Activated CD4-positive, alpha-beta T cell treated with anti-CD3 and anti-CD28 coated beads for 48 hours (primary cell): ENCODE data around the gene COPRS.
"Not testable (repeated sequence)": the region's sequence is repeated elsewhere in the genome, so short reads cannot be mapped to it uniquely, and the experiment has no call there.

ENCODE experiments used
- DNase-seq: peaks from one replicate; pipeline ENCODE4 v3.0.0-alpha.2; 2020

The COPRS gene

DNA sequence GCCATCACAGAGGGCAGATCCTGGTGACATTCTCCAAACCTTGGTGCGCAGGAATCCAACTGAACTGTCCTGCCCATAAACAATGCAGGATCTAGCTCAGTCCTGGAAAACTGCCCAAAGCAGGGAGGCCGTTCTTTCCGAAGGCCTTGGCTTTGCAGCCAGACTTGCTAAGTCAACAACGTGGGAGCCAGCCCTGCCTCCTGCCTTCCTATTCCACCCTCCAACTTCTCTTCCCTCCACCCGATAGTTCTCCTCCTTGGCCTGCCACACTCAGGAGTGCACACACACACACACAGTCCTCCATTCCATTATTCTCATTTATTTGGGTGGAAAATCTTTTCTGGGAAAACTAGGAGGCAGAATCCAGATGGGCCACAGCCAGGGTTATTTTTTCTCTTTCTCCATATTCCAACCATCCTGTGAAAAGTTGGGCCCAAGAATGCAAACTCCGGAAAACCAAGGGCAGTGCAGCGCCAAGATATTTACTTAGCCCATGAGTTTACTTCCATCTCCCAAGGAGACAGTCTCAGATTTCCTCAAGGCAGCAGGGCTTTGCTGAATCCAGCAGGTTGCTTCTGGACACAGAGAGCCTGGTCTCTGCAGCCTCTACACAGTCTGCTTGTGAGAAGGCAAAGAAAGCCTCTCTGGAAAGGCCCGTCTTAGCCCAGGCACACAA, 15.8 kb downstream of the COPRS start:
- no peak for DNase-seq

GRCh38 chr17:31842195-31843069, 16.6 kb downstream of the COPRS start:
- DNase-seq = peak; percentile 74

DNA sequence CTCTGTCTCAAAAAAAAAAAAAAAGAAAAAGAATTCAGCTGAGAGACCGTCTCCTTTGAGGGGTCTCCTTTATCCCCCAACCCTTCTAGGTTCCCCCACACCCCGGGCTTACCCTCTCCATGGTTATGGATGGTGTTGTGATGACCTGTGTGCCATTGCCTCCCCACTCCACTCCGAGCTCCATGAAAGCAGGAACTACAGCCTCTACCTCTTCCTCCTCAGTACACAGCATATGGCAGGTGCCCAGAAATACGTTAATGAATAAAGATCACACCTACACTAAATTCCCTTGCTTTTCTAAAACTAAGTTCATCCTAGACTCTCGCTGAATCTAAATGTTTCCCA, 17.2 kb downstream of the COPRS start:
- DNase-seq = no peak

GRCh38 chr17:31838636-31839225, 20.3 kb downstream of the COPRS start:
- DNase-seq = no peak

DNA sequence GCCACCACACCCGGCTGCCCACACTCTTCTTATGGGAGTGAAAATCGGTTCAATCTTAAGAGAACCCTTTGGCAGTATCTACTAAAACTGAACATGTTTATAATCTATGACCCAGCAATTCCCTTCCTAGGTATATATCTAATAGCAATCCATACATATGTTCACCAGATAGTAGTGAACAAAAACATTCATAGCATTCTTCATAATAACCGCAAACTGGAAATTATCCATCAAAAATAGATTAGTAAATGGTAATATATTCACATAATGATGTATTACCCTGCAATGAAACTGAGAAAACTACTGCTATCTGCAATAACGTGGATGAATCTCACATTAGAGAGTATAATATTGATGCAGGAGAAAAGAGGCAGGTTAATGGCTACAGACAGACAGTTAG, 23.1 kb downstream of the COPRS start:
- DNase-seq = no peak

DNA sequence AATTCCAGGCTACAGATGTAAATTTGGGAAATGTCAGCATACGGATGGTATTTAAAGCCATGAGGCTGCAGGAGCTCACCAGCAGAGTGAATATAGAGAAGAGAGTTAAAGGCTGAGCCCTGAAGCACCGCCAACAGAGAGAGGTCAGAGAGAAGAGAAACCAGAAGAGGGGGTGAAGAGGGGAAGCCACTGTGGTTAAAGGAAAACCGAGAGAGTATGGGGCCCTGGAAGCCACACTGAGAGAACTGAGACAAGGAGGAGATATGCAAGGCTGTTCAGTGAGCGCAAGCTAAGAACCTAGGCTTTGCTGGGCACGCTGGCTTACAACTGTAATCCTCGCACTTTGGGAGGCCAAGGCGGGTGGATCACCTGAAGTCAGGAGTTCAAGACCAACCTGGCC, 24.6 kb downstream of the COPRS start:
- no peak for DNase-seq

GRCh38 chr17:31832746-31833145, 26.3 kb downstream of the COPRS start:
- no peak for DNase-seq

DNA sequence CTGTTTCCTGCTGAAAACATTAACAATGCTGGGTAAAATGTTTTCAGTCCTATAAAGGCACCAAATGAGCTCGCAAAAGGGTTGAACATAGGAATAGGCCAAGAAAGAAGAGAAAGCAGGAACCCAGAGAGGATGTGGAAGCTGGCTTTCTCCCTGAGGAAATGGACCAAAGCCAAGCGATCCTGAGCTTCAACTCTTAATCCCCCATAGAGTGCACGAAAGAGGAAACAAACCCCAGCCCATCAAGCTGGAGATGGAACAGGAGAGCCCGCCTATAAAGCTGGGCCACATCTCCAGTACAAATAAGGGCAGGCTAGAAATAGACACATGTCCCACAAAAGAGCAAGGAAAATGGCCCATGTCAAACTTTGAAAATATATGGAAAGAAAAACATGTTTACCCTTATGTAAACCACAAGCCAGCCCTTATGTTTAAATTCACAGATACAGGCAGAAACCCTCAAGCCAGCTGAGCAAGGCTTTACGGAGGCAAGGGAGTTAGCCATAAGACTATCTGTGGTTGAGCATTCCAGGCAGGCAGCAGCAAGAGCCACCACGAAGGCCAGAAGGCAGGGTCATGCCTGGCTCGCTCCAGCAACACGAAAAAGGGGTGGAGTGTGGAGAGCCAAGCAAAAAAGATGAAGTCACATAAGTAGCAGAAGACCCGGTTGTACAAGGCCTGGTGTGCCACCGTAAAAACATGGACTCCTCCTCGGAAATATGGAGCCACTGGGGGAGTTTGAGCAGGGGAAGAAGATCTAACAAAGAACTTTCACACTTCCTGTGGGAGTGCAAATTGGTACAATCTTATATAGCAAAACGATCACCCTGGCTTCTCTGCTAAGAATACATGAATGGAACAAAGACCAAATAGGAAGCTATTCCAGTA, 27.8 kb downstream of the COPRS start:
- DNase-seq = no peak

GRCh38 chr17:31829649-31830048, 29.4 kb downstream of the COPRS start:
- DNase-seq = no peak

- DNase-seq = not testable (repeated sequence)
Observed at GRCh38 chr17:31828955-31829354, 30.1 kb downstream of the COPRS start.

- no peak for DNase-seq
Observed at GRCh38 chr17:31825961-31826691, 32.9 kb downstream of the COPRS start.

GRCh38 chr17:31824766-31825360, 34.2 kb downstream of the COPRS start:
- DNase-seq = no peak

- no peak for DNase-seq
Observed at GRCh38 chr17:31823014-31823413, 36.0 kb downstream of the COPRS start.

DNA sequence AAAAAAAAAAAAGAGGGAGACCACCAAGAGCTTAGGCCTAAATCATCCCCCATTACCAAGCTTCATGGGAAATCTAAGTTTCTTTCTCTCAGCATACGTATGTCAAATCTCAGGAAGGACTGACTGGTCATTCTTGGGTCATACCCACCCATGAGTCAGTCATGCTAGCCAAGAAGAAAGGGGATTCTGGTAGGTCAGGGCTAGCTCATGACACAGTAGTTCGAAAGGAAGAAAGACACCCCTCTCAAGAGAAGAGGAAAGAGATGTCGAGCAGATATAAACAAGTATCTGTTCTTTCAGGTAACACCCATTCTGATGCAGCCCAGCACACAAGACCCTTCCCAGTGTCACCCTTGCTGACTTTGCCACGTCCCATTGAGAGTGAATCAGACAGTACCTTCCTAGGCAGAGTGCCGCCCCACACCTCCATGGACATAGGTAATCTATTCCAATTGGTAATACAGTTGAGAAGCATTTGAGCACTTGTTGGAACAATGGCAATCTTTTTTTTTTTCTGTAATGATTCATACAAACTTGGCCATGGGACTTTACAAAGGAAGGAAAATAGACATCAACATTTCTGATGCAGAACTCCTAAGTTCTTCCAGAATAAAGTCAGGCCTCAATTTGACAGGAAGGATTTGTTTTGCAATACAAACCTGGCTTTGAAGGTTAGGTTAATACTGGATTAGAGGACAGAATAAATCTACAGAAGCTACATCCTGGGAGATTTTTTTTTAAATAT, 38.2 kb downstream of the COPRS start:
- no peak for DNase-seq

- no peak for DNase-seq
Observed at GRCh38 chr17:31819578-31819977, 39.5 kb downstream of the COPRS start.

DNA sequence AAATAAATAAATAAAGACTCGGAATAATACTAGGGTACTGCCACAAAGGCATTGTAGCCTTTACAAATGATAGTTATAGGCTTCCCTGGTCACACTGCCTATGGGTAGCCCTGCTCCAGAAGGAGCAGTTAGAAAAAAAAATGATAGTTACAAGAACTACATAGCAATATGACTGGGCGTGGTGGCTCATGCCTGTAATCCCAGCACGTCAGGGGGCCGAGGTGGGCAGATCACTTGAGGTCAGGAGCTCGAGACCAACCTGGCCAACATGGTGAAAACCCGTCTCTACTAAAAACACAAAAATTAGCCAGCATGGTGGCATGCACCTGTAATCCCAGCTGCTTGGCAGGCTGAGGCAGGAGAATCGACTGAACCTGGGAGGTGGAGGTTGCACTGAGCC, 40.2 kb downstream of the COPRS start:
- DNase-seq = not testable (repeated sequence)

DNA sequence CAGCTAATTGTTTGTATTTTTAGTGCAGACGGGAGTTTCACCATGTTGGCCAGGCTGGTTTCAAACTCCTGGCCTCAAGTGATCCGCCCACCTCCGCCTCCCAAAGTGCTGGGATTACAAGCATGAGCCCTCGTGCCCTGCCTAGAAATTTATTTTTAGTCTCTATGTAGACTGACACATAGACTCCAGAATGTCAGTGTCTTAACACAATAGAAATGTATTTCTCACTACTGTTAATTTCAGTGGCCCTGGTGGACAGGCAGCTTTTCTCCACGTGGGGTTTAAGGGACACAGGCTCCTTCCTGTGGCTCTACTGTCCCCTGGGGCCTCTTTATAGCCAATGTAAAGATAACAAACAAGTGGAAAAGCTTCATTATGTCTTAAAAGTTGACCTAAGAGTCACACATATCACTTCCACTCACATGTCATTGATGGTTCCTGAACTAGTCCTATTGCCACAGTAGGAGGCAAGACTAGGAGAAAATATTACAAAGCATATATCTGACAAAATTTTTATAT, 43.8 kb downstream of the COPRS start:
- no peak for DNase-seq

- no peak for DNase-seq
Observed at GRCh38 chr17:31811101-31811500, 47.9 kb downstream of the COPRS start.

GRCh38 chr17:31809876-31810275, 49.2 kb downstream of the COPRS start:
- DNase-seq = not testable (repeated sequence)

DNA sequence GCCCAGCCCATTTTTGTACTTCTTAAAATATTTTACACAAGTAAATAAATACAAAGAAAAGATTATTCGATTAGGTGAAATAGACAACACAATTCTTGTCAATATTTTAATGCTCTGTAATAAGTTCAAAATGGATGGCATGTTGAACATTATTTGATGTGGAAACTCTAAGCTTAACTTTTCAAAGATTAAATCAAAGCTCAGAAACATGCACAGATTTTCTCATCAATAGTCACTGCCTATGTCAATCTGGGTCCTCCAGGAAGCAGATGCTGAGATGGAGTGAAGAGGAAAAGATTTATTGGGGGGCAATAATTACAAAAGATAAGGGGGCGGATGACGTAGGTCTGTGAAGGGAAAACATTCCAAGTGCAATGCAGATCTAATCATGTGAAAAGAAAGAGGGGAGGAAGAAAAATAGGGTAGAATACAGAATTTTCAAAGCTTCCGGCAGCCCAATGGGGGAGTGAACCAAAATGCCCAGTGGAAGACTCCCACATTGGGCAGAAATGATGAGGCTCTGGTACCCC, 50.5 kb downstream of the COPRS start:
- DNase-seq = no peak

DNA sequence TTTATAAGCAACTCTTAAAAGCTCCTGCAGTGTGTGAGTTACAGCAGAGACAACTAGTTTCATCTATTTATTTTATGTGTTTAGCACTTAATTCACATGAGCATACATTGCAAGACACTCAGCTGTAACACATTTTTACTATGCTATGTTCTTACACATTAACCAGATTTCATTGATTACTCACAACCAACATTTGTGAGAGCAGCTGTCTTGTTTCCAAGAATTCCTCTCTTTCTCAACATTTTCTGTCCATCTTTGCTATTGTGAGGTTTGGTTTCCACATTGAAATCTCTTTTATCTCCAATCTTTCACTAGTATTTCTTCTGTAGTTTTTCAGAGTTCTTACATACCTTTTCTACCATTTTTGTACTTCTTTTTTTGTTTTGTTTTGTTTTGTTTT, 51.2 kb downstream of the COPRS start:
- DNase-seq = no peak
